DMS53 (cell line): ENCODE data around the gene CD109.

ENCODE experiments used
- DNase-seq: peaks from one replicate; lab custom pipeline; 2025; lab: John Stamatoyannopoulos, UW

The CD109 gene

GRCh38 chr6:73858376-73858775 lies 162.4 kb downstream of the CD109 start:
- no peak for DNase-seq

- no peak for DNase-seq
Measured at GRCh38 chr6:73860303-73860702, 164.3 kb downstream of the CD109 start.

- no peak for DNase-seq
Measured at GRCh38 chr6:73866305-73866704, 170.3 kb downstream of the CD109 start.

GRCh38 chr6:73867411-73867810 lies 171.4 kb downstream of the CD109 start:
- DNase-seq = no peak

- peak; percentile 61 for DNase-seq
Measured at GRCh38 chr6:73870907-73871306, 174.9 kb downstream of the CD109 start.

GRCh38 chr6:73873081-73873480 lies 177.1 kb downstream of the CD109 start:
- DNase-seq = no peak
